Measurements from ENCODE around the gene KCNC3.

The KCNC3 gene

GRCh38 chr19:50328873-50329145 lies 368 bp downstream of the KCNC3 start:
- peaks cover 43% of the 10 kb centered on the region for H3K27me3 Mint-ChIP-seq (ENCODE audit: low read depth)
- peak overlapping the region; percentile 91 to 94 (median 93) for H3K4me3 Mint-ChIP-seq
- H3K4me1 Mint-ChIP-seq, result peaks cover 59% of the 10 kb centered on the region
- no peak for TF ChIP-seq CTCF (IDR thresholded peaks at IDR 0.05; ENCODE audit: unreplicated experiment in 3 of 3)
- H3K36me3 Mint-ChIP-seq (ENCODE audit: low read depth), result no peaks in the 10 kb centered on the region
- H3K27ac Mint-ChIP-seq, result peak overlapping the region in 2 of 3 experiments; percentile 98
- peaks cover 4% of the 10 kb centered on the region for H3K9me3 Mint-ChIP-seq

- no peak overlapping the region for H3K27ac Mint-ChIP-seq
- peak in 1 of 3 experiments; percentile 14 for TF ChIP-seq CTCF (IDR thresholded peaks at IDR 0.05; ENCODE audit: unreplicated experiment in 3 of 3)
- peaks cover 43% of the 10 kb centered on the region for H3K27me3 Mint-ChIP-seq (ENCODE audit: low read depth)
- no peaks in the 10 kb centered on the region for H3K9me3 Mint-ChIP-seq
- peaks cover 54% of the 10 kb centered on the region for H3K4me1 Mint-ChIP-seq
- H3K4me3 Mint-ChIP-seq, result peak overlapping the region in 1 of 3 experiments; percentile 31
- no peaks in the 10 kb centered on the region for H3K36me3 Mint-ChIP-seq (ENCODE audit: low read depth)
These were observed 829 bp downstream of the KCNC3 start for GRCh38 chr19:50328224-50328872.

GRCh38 chr19:50327461-50328223 lies 1.5 kb downstream of the KCNC3 start:
- H3K27me3 Mint-ChIP-seq (ENCODE audit: low read depth), result peaks cover 44% of the 10 kb centered on the region
- no peak for TF ChIP-seq CTCF (IDR thresholded peaks at IDR 0.05; ENCODE audit: unreplicated experiment in 3 of 3)
- H3K4me1 Mint-ChIP-seq, result peaks cover 51% of the 10 kb centered on the region
- H3K4me3 Mint-ChIP-seq, result peak overlapping the region; percentile 76 to 88 (median 85)
- H3K36me3 Mint-ChIP-seq (ENCODE audit: low read depth), result peaks cover under 1% of the 10 kb centered on the region
- H3K27ac Mint-ChIP-seq, result peak overlapping the region in 2 of 3 experiments; percentile 30 to 72
- H3K9me3 Mint-ChIP-seq, result no peaks in the 10 kb centered on the region

GRCh38 chr19:50327013-50327412 lies 2.2 kb downstream of the KCNC3 start:
- no peaks in the 10 kb centered on the region for H3K9me3 Mint-ChIP-seq
- H3K4me1 Mint-ChIP-seq, result peaks cover 45% of the 10 kb centered on the region
- H3K36me3 Mint-ChIP-seq (ENCODE audit: low read depth), result peaks cover 4% of the 10 kb centered on the region
- no peak for TF ChIP-seq CTCF (IDR thresholded peaks at IDR 0.05; ENCODE audit: unreplicated experiment in 3 of 3)
- H3K4me3 Mint-ChIP-seq, result peak overlapping the region; percentile 76 to 88 (median 85)
- peaks cover 47% of the 10 kb centered on the region for H3K27me3 Mint-ChIP-seq (ENCODE audit: low read depth)
- H3K27ac Mint-ChIP-seq, result peak overlapping the region in 2 of 3 experiments; percentile 30 to 72

- H3K27ac Mint-ChIP-seq, result no peak overlapping the region
- H3K27me3 Mint-ChIP-seq (ENCODE audit: low read depth), result peaks cover 47% of the 10 kb centered on the region
- no peak for TF ChIP-seq CTCF (IDR thresholded peaks at IDR 0.05; ENCODE audit: unreplicated experiment in 3 of 3)
- peaks cover 4% of the 10 kb centered on the region for H3K36me3 Mint-ChIP-seq (ENCODE audit: low read depth)
- H3K9me3 Mint-ChIP-seq, result no peaks in the 10 kb centered on the region
- peaks cover 38% of the 10 kb centered on the region for H3K4me1 Mint-ChIP-seq
- H3K4me3 Mint-ChIP-seq, result peak overlapping the region; percentile 82 to 88 (median 85)
These were observed 3.0 kb downstream of the KCNC3 start for GRCh38 chr19:50326101-50326664.

Measured in nephron (organoid).